Neutrophil (primary cell): ENCODE measurements around the gene RAB4B.

Experiments used
- H3K27ac ChIP-seq: fragments of 200-600 bp; sonication (generic); 2 replicates; pipeline ENCODE4 v1.5.1; 2016; ENCODE audit warnings: mild to moderate bottlenecking, moderate library complexity
- H3K27me3 ChIP-seq: fragments of 200-600 bp; sonication (generic); 2 replicates; pipeline ENCODE4 v1.6.0; 2016; ENCODE audit warnings: mild to moderate bottlenecking
- H3K36me3 ChIP-seq: fragments of 200-600 bp; sonication (generic); 2 replicates; pipeline ENCODE4 v1.5.1; 2017
- H3K4me1 ChIP-seq, 2 experiments: fragments of 200-600 bp in 1 of 2; sonication (generic) in 1 of 2; 1 replicate in 1 of 2; 2 replicates in 1 of 2; pipeline versions ENCODE4 v1.5.1 to v1.6.1; 2013 to 2016; ENCODE audit warnings: low read depth in 1 of 2, low read length in 1 of 2, mild to moderate bottlenecking in 1 of 2, moderate library complexity in 1 of 2; ENCODE audit not compliant: control insufficient read depth in 1 of 2, insufficient read depth in 1 of 2
- H3K4me3 ChIP-seq, 2 experiments: fragments of 200-600 bp in 1 of 2; sonication (generic) in 1 of 2; 1 replicate in 1 of 2; 2 replicates in 1 of 2; pipeline ENCODE4 v1.5.1; 2013 to 2016; ENCODE audit warnings: low read depth in 1 of 2, low read length in 1 of 2, mild to moderate bottlenecking in 1 of 2, moderate library complexity in 1 of 2
- H3K9me3 ChIP-seq: fragments of 200-600 bp; sonication (generic); 2 replicates; pipeline ENCODE4 v1.5.1; 2016
- CTCF ChIP-seq: fragments of 200-600 bp; sonication (generic); IDR thresholded peaks from 2 replicates; pipeline ENCODE4 v1.5.1; 2016; ENCODE audit warnings: antibody characterized with exemption

RAB4B gene

GRCh38 chr19:40801426-40802299 is 23.6 kb downstream of the RAB4B start:
- Histone ChIP-seq H3K4me1 (peaks cover 77 to 80% of the 10 kb centered on the region in 2 experiments), H3K4me3 (peak overlapping the region; percentile 91 to 96), H3K27me3 (no peaks in the 10 kb centered on the region), H3K36me3 (peaks cover 62% of the 10 kb centered on the region), H3K27ac (peak overlapping the region; percentile 96), H3K9me3 (no peaks in the 10 kb centered on the region)
- no peak for TF ChIP-seq CTCF

- H3K36me3 ChIP-seq: peaks cover 65% of the 10 kb centered on the region
- H3K4me1 ChIP-seq: peaks cover 82 to 88% of the 10 kb centered on the region in 2 experiments
- TF ChIP-seq CTCF: no peak
- H3K27ac ChIP-seq: peak overlapping the region; percentile 96
- H3K4me3 ChIP-seq: peak overlapping the region; percentile 91 to 96
- no peaks in the 10 kb centered on the region for H3K27me3 ChIP-seq
- H3K9me3 ChIP-seq: no peaks in the 10 kb centered on the region
Observed at GRCh38 chr19:40802300-40803169, 24.5 kb downstream of the RAB4B start.

- no peak for TF ChIP-seq CTCF
- Histone ChIP-seq H3K4me1 (peaks cover 75 to 80% of the 10 kb centered on the region in 2 experiments), H3K27me3 (no peaks in the 10 kb centered on the region), H3K36me3 (peaks cover 73% of the 10 kb centered on the region), H3K9me3 (no peaks in the 10 kb centered on the region), H3K4me3 (peak overlapping the region; percentile 91 to 96), H3K27ac (peak overlapping the region; percentile 96)
Observed at GRCh38 chr19:40803170-40803856, 25.3 kb downstream of the RAB4B start.

GRCh38 chr19:40803857-40804782 is 26.1 kb downstream of the RAB4B start:
- no peaks in the 10 kb centered on the region for H3K27me3 ChIP-seq
- peak; percentile 21 for TF ChIP-seq CTCF
- H3K4me3 ChIP-seq: peak overlapping the region; percentile 91 to 96
- H3K36me3 ChIP-seq: peaks cover 81% of the 10 kb centered on the region
- H3K9me3 ChIP-seq: no peaks in the 10 kb centered on the region
- peaks cover 74 to 82% of the 10 kb centered on the region in 2 experiments for H3K4me1 ChIP-seq
- peak overlapping the region; percentile 96 for H3K27ac ChIP-seq
